GM12878 (cell line): Measurements from ENCODE around the gene SELENOM. TPM values are rescaled to one million over a fixed set of nuclear protein-coding genes. Genes with fewer than 3 reads are reported as not detected.

Experiments used
- ZBTB11 ChIP-seq: fragments of 450-650 bp; formaldehyde crosslinking; IDR thresholded peaks from 2 replicates; pipeline ENCODE4 v1.5.0; 2022; ENCODE audit warnings: mild to moderate bottlenecking, missing genetic modification characterization
- polyA plus RNA-seq, 11 experiments: library from polyadenylated mRNA; depleted of rRNA in 4 of 11; unstranded in 6 of 11; stranded (reverse) in 5 of 11; fragments of >200 nt; fragmentation: Nextera tagmentation in 4 of 11; fragmentation: Illumina TruSeq in 1 of 11; extraction: Ambion mirVana in 4 of 11; extraction: Trizol in 1 of 11; gene quantifications; 1 replicate in 1 of 11; 2 replicates in 10 of 11; pipeline versions ENCODE4 v1.2.1 to v1.2.3, GENCODE V29; 2011 to 2016; ENCODE audit warnings: inconsistent platforms in 2 of 11, missing spikeins in 2 of 11, low read depth in 1 of 11
- total RNA-seq, 4 experiments: library from RNA; depleted of rRNA in 3 of 4; stranded (reverse); fragments of >200 nt in 3 of 4; fragmentation: Illumina TruSeq in 1 of 4; extraction: Trizol in 1 of 4; gene quantifications; 2 replicates each; pipeline versions ENCODE4 v1.2.1 to v1.2.3, GENCODE V29; 2013 to 2021
- TF ChIP-seq, protein P1 (sequence below): fragments of 450-650 bp; formaldehyde crosslinking; IDR thresholded peaks from 2 replicates; pipeline ENCODE4 v1.4.0; 2020; ENCODE audit warnings: mild to moderate bottlenecking, moderate library complexity
- TF ChIP-seq, protein P2 (sequence below): fragments of 450-650 bp; IDR thresholded peaks from 2 replicates; pipeline ENCODE4 v1.6.1; 2017; ENCODE audit warnings: antibody characterized with exemption, mild to moderate bottlenecking, moderate library complexity

Gene SELENOM
- total and polyA plus RNA-seq, 10 of the 15 experiments (the other 5 are each of a cell fraction or from before 2014, with no cell fraction given): 0.80 to 8.3 (median 2.0) TPM

GRCh38 chr22:31084811-31085492 is 22.4 kb downstream of the SELENOM start (continued):
- no peak for TF ChIP-seq ZBTB11 (CRISPR knock-in tag)
- TF ChIP-seq, protein P1, sequence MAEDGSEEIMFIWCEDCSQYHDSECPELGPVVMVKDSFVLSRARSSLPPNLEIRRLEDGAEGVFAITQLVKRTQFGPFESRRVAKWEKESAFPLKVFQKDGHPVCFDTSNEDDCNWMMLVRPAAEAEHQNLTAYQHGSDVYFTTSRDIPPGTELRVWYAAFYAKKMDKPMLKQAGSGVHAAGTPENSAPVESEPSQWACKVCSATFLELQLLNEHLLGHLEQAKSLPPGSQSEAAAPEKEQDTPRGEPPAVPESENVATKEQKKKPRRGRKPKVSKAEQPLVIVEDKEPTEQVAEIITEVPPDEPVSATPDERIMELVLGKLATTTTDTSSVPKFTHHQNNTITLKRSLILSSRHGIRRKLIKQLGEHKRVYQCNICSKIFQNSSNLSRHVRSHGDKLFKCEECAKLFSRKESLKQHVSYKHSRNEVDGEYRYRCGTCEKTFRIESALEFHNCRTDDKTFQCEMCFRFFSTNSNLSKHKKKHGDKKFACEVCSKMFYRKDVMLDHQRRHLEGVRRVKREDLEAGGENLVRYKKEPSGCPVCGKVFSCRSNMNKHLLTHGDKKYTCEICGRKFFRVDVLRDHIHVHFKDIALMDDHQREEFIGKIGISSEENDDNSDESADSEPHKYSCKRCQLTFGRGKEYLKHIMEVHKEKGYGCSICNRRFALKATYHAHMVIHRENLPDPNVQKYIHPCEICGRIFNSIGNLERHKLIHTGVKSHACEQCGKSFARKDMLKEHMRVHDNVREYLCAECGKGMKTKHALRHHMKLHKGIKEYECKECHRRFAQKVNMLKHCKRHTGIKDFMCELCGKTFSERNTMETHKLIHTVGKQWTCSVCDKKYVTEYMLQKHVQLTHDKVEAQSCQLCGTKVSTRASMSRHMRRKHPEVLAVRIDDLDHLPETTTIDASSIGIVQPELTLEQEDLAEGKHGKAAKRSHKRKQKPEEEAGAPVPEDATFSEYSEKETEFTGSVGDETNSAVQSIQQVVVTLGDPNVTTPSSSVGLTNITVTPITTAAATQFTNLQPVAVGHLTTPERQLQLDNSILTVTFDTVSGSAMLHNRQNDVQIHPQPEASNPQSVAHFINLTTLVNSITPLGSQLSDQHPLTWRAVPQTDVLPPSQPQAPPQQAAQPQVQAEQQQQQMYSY (CRISPR knock-in tag): no peak
- TF ChIP-seq, protein P2, sequence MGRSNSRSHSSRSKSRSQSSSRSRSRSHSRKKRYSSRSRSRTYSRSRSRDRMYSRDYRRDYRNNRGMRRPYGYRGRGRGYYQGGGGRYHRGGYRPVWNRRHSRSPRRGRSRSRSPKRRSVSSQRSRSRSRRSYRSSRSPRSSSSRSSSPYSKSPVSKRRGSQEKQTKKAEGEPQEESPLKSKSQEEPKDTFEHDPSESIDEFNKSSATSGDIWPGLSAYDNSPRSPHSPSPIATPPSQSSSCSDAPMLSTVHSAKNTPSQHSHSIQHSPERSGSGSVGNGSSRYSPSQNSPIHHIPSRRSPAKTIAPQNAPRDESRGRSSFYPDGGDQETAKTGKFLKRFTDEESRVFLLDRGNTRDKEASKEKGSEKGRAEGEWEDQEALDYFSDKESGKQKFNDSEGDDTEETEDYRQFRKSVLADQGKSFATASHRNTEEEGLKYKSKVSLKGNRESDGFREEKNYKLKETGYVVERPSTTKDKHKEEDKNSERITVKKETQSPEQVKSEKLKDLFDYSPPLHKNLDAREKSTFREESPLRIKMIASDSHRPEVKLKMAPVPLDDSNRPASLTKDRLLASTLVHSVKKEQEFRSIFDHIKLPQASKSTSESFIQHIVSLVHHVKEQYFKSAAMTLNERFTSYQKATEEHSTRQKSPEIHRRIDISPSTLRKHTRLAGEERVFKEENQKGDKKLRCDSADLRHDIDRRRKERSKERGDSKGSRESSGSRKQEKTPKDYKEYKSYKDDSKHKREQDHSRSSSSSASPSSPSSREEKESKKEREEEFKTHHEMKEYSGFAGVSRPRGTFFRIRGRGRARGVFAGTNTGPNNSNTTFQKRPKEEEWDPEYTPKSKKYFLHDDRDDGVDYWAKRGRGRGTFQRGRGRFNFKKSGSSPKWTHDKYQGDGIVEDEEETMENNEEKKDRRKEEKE: no peak
